Hematopoietic multipotent progenitor cell treated with erythropoietin and hydrocortisone succinate and interleukin-3 and kit ligand, for 17 days (in vitro differentiated cells): ENCODE measurements around the gene PDXDC1.
"Not testable (repeated sequence)": the region's sequence is repeated elsewhere in the genome, so short reads cannot be mapped to it uniquely, and the experiment has no call there.

ENCODE experiments used
- DNase-seq: peaks from one replicate; pipeline ENCODE4 v3.0.0-alpha.2; 2015; ENCODE audit warnings: low spot score

PDXDC1 gene

GRCh38 chr16:15062085-15062810 is 87.4 kb downstream of the PDXDC1 start:
- not testable (repeated sequence) for DNase-seq

GRCh38 chr16:15065961-15066360 is 91.1 kb downstream of the PDXDC1 start:
- DNase-seq: not testable (repeated sequence)

- not testable (repeated sequence) for DNase-seq
Observed at GRCh38 chr16:15066690-15067089, 91.9 kb downstream of the PDXDC1 start.

- not testable (repeated sequence) for DNase-seq
Observed at GRCh38 chr16:15071013-15071412, 96.2 kb downstream of the PDXDC1 start.

- not testable (repeated sequence) for DNase-seq
Observed at GRCh38 chr16:15071916-15072769, 97.3 kb downstream of the PDXDC1 start.

GRCh38 chr16:15073101-15073500 is 98.3 kb downstream of the PDXDC1 start:
- no peak for DNase-seq

- not testable (repeated sequence) for DNase-seq
Observed at GRCh38 chr16:15076161-15076560, 101.3 kb downstream of the PDXDC1 start.

- not testable (repeated sequence) for DNase-seq
Observed at GRCh38 chr16:15080883-15081282, 106.1 kb downstream of the PDXDC1 start.

GRCh38 chr16:15082788-15083187 is 108.0 kb downstream of the PDXDC1 start:
- not testable (repeated sequence) for DNase-seq

- not testable (repeated sequence) for DNase-seq
Observed at GRCh38 chr16:15090663-15091269, 115.9 kb downstream of the PDXDC1 start.

- not testable (repeated sequence) for DNase-seq
Observed at GRCh38 chr16:15093571-15093954, 118.7 kb downstream of the PDXDC1 start.

GRCh38 chr16:15093955-15094827 is 119.4 kb downstream of the PDXDC1 start, which contains the start of gene RRN3:
TSS of gene RRN3 (minus strand) at chr16:15094272. CDS start at chr16:15094233, 39 bp downstream.
- DNase-seq: peak; percentile 86

GRCh38 chr16:15096583-15096972 is 121.8 kb downstream of the PDXDC1 start:
- DNase-seq: not testable (repeated sequence)

- not testable (repeated sequence) for DNase-seq
Observed at GRCh38 chr16:15099366-15099909, 124.6 kb downstream of the PDXDC1 start.

GRCh38 chr16:15100372-15100987 is 125.7 kb downstream of the PDXDC1 start:
- DNase-seq: not testable (repeated sequence)

- not testable (repeated sequence) for DNase-seq
Observed at GRCh38 chr16:15127641-15128425, 153.0 kb downstream of the PDXDC1 start.

- peak; percentile 0 for DNase-seq
Observed at GRCh38 chr16:15130256-15130932, 155.6 kb downstream of the PDXDC1 start.

- DNase-seq: not testable (repeated sequence)
Observed at GRCh38 chr16:15130943-15131700, 156.3 kb downstream of the PDXDC1 start.
